ENCODE data around the gene SFXN5.
A peak's percentile ranks its signal among the peaks of the same experiment; 100 is the strongest.

Gene SFXN5

DNA sequence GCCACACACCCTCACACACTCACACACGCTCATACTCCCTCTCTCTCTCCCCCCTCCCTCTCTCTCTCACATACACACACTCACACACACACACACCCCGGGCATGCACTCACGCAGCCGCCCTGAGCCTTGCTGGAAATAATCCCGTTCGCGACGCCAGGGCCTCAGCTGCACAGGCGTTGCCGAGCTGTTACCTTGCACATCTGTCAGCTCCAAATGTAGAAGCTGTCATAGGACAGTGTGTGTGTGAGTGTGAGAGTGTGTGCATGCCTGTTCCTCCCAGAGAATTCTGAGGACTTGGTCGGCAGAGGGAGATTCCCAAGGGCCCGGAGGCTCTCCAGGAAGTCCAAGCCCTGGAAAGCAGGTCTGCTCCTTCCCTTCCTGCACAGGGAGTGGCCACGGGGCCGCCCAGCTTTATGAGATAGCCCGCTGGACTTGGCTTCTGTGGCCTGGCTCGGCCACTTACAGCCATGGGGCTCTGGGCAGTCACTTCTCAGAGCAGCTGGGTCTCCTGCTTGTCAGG, 175.7 kb downstream of the SFXN5 start:
- TF ChIP-seq, protein P1, sequence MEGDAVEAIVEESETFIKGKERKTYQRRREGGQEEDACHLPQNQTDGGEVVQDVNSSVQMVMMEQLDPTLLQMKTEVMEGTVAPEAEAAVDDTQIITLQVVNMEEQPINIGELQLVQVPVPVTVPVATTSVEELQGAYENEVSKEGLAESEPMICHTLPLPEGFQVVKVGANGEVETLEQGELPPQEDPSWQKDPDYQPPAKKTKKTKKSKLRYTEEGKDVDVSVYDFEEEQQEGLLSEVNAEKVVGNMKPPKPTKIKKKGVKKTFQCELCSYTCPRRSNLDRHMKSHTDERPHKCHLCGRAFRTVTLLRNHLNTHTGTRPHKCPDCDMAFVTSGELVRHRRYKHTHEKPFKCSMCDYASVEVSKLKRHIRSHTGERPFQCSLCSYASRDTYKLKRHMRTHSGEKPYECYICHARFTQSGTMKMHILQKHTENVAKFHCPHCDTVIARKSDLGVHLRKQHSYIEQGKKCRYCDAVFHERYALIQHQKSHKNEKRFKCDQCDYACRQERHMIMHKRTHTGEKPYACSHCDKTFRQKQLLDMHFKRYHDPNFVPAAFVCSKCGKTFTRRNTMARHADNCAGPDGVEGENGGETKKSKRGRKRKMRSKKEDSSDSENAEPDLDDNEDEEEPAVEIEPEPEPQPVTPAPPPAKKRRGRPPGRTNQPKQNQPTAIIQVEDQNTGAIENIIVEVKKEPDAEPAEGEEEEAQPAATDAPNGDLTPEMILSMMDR (IDR thresholded peaks at IDR 0.05; ENCODE audit: poor library complexity, severe bottlenecking): no peak
- Histone ChIP-seq H3K4me1 (ENCODE audit: insufficient read depth, poor library complexity, severe bottlenecking) (peaks cover 5% of the 10 kb centered on the region), H3K27me3 (ENCODE audit: insufficient read depth, poor library complexity, severe bottlenecking) (peaks cover 4% of the 10 kb centered on the region), H3K36me3 (ENCODE audit: low read depth) (no peaks in the 10 kb centered on the region), H3K9me3 (ENCODE audit: severe bottlenecking) (no peaks in the 10 kb centered on the region), H3K4me3 (ENCODE audit: severe bottlenecking) (no peak overlapping the region), H3K27ac (ENCODE audit: poor library complexity, severe bottlenecking) (no peak overlapping the region)
- ATAC-seq (ENCODE audit: low read depth) (peak; percentile 9; the same call in 1 of the 3 replicates), DNase-seq (ENCODE audit: low spot score) (no peak)

DNA sequence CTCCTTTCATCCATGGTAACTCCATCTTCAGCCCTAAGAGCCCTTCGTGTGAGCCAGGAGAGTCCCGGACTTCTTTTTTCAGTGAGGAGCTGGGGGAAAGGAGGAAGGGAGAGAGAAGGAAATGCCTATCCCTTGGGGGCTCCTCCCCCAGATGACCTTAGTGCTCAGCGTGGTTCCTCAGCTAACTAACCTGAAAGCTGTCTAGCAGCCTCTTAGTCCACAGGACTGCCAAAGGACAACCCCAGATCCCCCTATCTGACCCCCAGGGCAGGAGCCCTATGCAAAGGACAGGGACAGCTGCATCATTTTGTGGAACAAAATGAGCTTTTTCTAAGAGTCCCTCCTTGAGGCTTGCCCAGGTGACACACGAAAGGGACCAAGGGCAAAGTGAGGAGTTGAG, 176.4 kb downstream of the SFXN5 start:
- Histone ChIP-seq H3K9me3 (ENCODE audit: severe bottlenecking) (no peaks in the 10 kb centered on the region), H3K36me3 (ENCODE audit: low read depth) (no peaks in the 10 kb centered on the region), H3K27me3 (ENCODE audit: insufficient read depth, poor library complexity, severe bottlenecking) (peaks cover 4% of the 10 kb centered on the region), H3K27ac (ENCODE audit: poor library complexity, severe bottlenecking) (no peak overlapping the region), H3K4me1 (ENCODE audit: insufficient read depth, poor library complexity, severe bottlenecking) (peaks cover 5% of the 10 kb centered on the region), H3K4me3 (ENCODE audit: severe bottlenecking) (no peak overlapping the region)
- ATAC-seq (ENCODE audit: low read depth): no peak
- TF ChIP-seq, protein P1 (IDR thresholded peaks at IDR 0.05; ENCODE audit: poor library complexity, severe bottlenecking): no peak
- no peak for DNase-seq (ENCODE audit: low spot score)

DNA sequence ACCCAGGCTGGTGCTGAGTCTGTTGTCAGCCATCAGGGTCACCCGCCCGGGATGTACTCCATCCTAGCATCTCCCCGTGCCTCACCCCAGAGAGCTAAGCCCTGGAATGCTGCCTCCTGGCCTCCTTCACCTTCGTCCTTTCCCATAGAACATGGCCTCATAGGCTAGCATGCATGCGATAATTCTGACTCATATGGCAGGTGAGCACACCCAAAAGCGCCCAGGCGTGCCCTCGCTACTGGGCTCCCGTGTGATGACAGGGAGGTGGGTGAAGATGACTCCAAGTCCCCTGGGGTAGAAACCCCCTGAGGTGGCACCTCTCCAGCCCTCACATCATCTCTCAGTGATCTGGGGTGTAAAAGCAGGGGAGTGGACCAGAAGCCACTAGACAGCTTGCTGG, 177.0 kb downstream of the SFXN5 start:
- Histone ChIP-seq H3K9me3 (ENCODE audit: severe bottlenecking) (no peaks in the 10 kb centered on the region), H3K27me3 (ENCODE audit: insufficient read depth, poor library complexity, severe bottlenecking) (peaks cover 3% of the 10 kb centered on the region), H3K4me3 (ENCODE audit: severe bottlenecking) (no peak overlapping the region), H3K27ac (ENCODE audit: poor library complexity, severe bottlenecking) (no peak overlapping the region), H3K36me3 (ENCODE audit: low read depth) (no peaks in the 10 kb centered on the region), H3K4me1 (ENCODE audit: insufficient read depth, poor library complexity, severe bottlenecking) (peaks cover 5% of the 10 kb centered on the region)
- ATAC-seq (ENCODE audit: low read depth): no peak
- TF ChIP-seq, protein P1 (IDR thresholded peaks at IDR 0.05; ENCODE audit: poor library complexity, severe bottlenecking): no peak
- DNase-seq (ENCODE audit: low spot score): no peak

DNA sequence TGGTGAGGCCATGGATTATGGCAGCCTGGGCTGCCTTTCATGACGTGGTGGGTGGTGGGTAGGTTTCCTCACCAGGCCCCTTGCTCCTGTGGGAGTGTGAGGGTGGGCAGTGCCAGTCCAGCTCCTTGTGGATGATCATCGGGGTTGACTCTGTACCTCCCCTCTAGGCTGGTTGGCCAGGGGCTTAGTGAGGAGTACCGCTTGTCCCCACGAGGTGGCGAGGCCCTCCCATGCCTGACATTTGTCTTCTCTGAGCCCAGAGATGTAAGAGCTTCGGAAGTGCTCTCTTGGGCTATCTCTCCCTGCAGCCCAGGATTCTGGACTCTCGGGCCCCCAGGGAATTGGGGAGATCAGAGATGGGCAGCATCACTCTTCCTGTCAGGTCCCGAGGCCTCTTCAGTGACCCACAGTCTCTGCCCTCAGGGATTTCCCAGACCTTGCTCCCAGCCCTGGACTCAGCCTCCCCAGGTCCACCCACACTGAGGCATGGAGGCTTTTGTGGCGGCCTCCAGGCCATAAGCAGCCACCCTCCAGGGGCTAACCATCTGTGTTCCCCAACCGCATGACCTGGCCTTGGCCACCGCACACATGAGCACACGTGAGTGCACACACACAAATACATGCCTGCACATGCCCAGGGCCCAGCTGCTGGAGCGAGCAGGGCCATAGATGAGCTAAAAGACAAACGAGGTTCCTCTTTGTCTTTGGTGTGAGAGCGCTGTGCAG, 177.8 kb downstream of the SFXN5 start:
- TF ChIP-seq, protein P1 (IDR thresholded peaks at IDR 0.05; ENCODE audit: poor library complexity, severe bottlenecking): peak; percentile 56
- Histone ChIP-seq H3K36me3 (ENCODE audit: low read depth) (no peaks in the 10 kb centered on the region), H3K9me3 (ENCODE audit: severe bottlenecking) (no peaks in the 10 kb centered on the region), H3K4me1 (ENCODE audit: insufficient read depth, poor library complexity, severe bottlenecking) (peaks cover 5% of the 10 kb centered on the region), H3K4me3 (ENCODE audit: severe bottlenecking) (no peak overlapping the region), H3K27me3 (ENCODE audit: insufficient read depth, poor library complexity, severe bottlenecking) (no peaks in the 10 kb centered on the region), H3K27ac (ENCODE audit: poor library complexity, severe bottlenecking) (no peak overlapping the region)
- ATAC-seq (ENCODE audit: low read depth) (peak; percentile 69), DNase-seq (ENCODE audit: low spot score) (no peak)
